A549 (cell line): ENCODE data around the gene ESPNL.

ENCODE experiments used
- CTCF ChIP-seq: fragments of >200 bp; sonication (Bioruptor Twin); formaldehyde crosslinking; IDR thresholded peaks from 3 replicates; pipeline ENCODE4 v1.5.1; 2016
- ELK1 ChIP-seq: fragments of 150-350 bp; IDR thresholded peaks from 2 replicates; pipeline ENCODE4 v1.6.1; 2014; ENCODE audit warnings: low read depth, mild to moderate bottlenecking, low read length
- JUN ChIP-seq, 2 experiments: fragments of >200 bp; sonication (Bioruptor Twin); formaldehyde crosslinking; IDR thresholded peaks; 2 replicates in 1 of 2; 3 replicates in 1 of 2; pipeline ENCODE4 v1.6.1; 2016 to 2017
- REST ChIP-seq: fragments of 200-600 bp; sonication (generic); IDR thresholded peaks from 2 replicates; pipeline ENCODE4 v1.6.1; 2016; ENCODE audit warnings: antibody characterized with exemption, mild to moderate bottlenecking, moderate library complexity

DNA sequence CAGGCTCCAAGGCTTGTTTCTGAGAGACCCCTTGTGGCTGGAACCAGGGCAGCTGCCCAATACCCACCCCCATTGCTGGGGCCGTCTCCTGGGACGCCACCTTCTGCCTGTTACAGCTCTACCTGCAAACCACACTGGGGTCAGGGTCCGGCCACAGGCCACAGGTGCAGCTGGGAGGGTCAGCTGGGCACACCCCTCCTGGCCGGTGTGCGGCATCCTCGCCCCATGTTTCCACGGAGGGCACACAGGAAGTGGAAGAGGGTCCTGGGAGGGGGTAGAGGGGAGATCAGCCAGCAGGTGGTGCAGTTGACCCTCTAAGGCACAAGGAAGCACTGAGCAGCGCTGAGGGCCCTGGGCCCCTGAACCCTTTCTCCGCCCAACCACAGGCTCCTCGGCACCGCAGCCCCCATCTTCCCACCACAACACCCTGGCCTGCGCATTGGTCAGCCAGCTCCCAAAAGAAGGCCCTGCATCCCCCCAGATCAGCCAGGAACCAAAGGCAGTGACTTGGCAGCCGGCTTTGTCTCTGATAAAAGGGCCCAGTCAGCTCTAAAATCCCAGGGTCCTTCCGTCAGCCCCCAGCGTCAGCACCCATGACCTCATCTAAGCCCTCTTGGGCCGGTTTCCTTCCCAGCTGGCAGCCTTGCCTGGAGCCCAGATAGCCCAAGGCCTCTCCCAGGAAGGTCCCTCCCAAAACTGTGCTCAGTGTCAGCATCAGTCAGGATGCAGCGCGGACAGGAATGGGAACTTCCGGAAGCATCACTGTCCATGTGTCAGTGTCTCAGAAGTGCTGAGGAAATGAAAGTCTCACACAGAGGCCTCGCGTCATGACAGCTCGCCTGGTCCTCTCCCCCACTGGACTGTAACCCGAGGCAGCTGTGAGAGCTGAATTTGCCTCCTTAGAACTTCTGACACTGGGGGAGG, 60.3 kb downstream of the ESPNL start:
- TF ChIP-seq ELK1 (no peak), REST (no peak), JUN (IDR thresholded peaks at IDR 0.05) (no peak), CTCF (peak; percentile 42; the same call in 2 of the 3 replicates)
